AG04449 (cell line): ENCODE data around the gene ALLC.

Experiments
- CTCF ChIA-PET: fragments of 350-600 bp; formaldehyde crosslinking; extraction: SDS; loops from one replicate; lab custom pipeline; 2021; ENCODE audit warnings: antibody characterized with exemption; lab: Yijun Ruan, JAX
- POLR2A ChIA-PET: fragments of 400-600, 350-600 bp; formaldehyde crosslinking; extraction: SDS; loops from one replicate; lab custom pipeline; 2020; ENCODE audit warnings: antibody characterized with exemption, inconsistent platforms; lab: Yijun Ruan, JAX
- DNase-seq: peaks from one replicate; pipeline ENCODE4 v3.0.0-alpha.2; 2010; ENCODE audit warnings: low read depth, low spot score
- H3K4me3 ChIP-seq: 2 replicates; pipeline ENCODE4 v1.5.1; 2011; ENCODE audit warnings: low read depth, mild to moderate bottlenecking, control low read depth, low read length
- TF ChIP-seq, protein P1 (sequence below): IDR thresholded peaks from one replicate; pipeline ENCODE4 v1.5.1; 2011; ENCODE audit warnings: mild to moderate bottlenecking, moderate library complexity, low read length, control low read depth, inconsistent platforms; ENCODE audit not compliant: insufficient read depth; ENCODE audit errors: missing control alignments

The ALLC gene

DNA sequence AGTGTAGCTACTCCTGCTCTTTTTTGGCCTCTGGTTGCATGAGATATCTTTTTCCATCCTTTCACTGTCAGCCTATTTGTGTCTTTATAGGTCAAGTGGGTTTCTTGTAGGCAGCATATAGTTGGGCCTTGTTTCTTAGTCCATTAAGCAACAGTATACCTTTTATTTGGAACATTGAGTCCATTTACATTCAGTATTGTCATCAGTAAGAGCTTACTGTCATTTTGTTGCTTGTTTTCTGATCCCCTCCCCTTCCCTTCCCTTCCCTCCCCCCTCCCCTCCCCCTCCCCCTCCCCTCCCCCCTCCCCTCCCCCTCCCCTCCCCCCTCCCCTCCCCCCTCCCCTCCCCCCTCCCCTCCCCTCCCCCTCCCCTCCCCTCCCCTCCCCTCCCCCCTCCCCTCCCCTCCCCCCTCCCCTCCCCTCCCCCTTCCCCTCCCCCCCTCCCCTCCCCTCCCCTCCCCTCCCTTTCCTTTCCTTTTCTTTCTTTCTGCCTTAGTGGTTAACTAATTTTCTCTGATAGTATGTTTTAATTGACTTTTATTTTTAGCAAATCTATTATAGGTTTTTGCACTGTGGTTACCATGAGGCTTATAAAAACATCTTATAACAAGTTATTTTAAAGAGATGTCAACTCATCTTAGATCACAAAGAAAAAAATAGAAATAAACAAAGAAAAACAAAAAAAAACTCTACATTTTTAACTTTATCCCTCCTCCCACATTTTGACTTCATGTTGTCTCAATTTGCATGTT, 32.2 kb downstream of the ALLC start:
- CTCF ChIA-PET: no interaction called here
- TF ChIP-seq, protein P1, sequence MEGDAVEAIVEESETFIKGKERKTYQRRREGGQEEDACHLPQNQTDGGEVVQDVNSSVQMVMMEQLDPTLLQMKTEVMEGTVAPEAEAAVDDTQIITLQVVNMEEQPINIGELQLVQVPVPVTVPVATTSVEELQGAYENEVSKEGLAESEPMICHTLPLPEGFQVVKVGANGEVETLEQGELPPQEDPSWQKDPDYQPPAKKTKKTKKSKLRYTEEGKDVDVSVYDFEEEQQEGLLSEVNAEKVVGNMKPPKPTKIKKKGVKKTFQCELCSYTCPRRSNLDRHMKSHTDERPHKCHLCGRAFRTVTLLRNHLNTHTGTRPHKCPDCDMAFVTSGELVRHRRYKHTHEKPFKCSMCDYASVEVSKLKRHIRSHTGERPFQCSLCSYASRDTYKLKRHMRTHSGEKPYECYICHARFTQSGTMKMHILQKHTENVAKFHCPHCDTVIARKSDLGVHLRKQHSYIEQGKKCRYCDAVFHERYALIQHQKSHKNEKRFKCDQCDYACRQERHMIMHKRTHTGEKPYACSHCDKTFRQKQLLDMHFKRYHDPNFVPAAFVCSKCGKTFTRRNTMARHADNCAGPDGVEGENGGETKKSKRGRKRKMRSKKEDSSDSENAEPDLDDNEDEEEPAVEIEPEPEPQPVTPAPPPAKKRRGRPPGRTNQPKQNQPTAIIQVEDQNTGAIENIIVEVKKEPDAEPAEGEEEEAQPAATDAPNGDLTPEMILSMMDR: no peak
- no peak for DNase-seq
- POLR2A ChIA-PET: no interaction called here
- H3K4me3 ChIP-seq: no peak overlapping the region

DNA sequence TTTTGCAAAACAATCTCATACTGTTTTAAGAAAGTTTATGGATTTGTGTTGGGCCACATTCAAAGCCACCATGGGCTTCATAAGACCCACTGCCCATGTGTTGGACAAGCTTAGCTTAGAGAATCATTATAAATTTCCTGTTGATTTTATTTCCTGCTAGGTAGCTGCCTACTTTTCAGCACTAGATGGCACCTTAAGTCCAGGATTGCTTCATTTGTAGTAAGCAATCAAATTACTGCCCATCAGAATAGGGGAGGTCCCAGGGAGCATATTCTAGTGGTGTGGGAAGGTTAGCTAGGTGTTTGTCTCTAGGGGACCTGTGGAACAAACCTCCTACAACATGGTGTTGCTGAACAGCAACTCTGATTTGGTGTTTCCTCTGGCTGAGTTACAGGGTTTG, 34.4 kb downstream of the ALLC start:
- no peak overlapping the region for H3K4me3 ChIP-seq
- TF ChIP-seq, protein P1: no peak
- ChIA-PET CTCF (interaction anchor here (0.7 to 1.3 kb wide), 3 partner anchors 30 to 137 kb away, joined by 3 to 5 read pairs (median 4); no protein-coding TSS in a partner anchor), POLR2A (no interaction called here)
- DNase-seq: no peak

DNA sequence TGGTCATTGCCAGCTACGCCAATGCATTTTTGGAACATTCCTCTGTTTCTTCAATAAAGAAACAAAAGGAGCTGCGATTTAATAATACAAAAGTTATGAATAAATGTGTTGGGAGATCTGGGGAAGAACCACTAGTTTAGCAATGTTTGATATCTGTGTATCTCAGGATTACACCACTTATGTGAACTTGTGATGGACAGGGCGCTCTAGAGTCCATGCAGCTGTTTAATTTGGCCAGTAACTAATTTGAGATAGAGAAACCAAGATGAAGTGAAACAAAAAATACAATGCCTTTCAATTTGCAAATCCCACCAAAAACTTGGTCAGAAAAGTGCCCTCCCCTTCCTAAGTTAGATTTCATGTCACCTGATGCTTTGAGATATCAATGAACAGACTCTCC, 38.5 kb downstream of the ALLC start:
- POLR2A ChIA-PET: no interaction called here
- CTCF ChIA-PET: no interaction called here
- TF ChIP-seq, protein P1: no peak
- H3K4me3 ChIP-seq: no peak overlapping the region
- no peak for DNase-seq

DNA sequence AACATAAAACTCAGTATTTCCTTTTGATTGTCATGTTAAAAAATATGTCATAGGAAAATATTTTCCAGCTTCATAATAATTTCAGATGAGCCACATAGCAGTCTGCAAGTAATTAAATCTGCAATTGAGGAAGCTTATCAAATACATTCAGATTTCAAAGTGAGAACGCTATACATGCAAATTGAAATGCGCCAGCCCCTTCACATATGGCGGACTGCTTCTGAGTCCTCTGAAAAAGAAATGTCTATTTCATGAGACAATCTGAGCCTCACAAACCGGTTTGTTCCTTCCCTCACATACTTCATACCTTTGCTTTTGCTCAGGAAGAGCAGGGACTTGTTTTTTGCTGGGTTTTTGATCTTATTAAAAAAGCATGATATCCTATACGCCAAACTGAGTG, 43.1 kb downstream of the ALLC start:
- TF ChIP-seq, protein P1: no peak
- DNase-seq: no peak
- H3K4me3 ChIP-seq: no peak overlapping the region
- ChIA-PET CTCF (no interaction called here), POLR2A (no interaction called here)

DNA sequence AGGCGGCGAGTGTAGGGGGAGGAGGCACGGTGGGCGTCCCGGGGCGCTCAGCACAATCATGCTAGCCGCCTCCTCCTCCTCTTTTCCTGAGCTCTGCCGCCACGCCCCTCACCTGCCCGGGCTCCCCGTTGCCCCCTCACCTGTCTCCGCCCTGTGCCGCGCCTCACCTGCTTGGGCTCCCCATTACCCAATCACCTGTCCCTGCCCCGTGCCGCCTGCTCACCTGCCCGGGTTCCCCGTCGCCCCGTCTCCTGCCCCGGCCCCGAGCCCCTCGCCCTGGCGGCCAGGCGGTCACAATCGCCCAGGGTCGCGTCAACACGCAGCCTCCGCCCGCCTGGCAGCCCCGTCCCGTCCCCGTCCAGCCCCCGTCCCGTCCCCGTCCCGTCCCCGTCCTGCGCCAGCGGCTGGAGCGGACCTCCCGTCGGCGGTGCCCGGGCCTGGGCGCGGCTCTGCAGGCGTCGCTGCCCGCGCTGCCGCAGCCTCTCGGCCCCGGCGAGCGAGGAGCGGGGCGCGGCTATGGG, 45.3 kb downstream of the ALLC start, which contains the start of gene DCDC2C:
TSS of gene DCDC2C (plus strand) at position 340 of the 521 bp plus-strand sequence. CDS start at position 517, 177 bp downstream.
- no peak for DNase-seq
- CTCF ChIA-PET: no interaction called here
- POLR2A ChIA-PET: no interaction called here
- TF ChIP-seq, protein P1: no peak
- no peak within 1 kb of the TSS for H3K4me3 ChIP-seq

DNA sequence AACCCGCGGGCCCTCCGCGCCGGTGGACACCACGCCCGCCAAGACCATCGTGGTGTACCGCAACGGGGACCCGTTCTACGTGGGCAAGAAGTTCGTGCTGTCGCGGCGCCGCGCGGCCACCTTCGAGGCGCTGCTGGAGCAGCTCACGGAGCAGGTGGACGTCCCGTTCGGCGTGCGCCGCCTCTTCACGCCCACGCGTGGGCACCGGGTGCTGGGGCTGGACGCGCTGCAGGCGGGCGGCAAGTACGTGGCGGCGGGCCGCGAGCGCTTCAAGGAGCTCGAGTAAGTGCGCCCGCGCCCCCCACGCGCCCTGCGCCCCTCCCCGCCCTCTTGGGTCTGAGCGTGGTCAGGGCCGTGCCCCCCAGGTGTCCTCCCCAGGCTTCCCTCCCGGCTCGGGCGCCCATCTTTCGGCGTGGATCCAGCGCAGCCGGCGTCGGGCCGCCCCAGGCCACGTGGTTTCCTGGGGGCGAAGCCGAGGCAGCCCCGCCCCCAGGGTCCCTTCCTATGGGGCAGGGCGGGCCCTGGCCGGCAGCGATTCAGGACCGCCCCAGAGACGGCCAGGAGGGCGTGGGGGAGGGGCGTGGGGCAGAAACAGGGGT, 45.9 kb downstream of the ALLC start:
- POLR2A ChIA-PET: no interaction called here
- CTCF ChIA-PET: no interaction called here
- TF ChIP-seq, protein P1: no peak
- H3K4me3 ChIP-seq: no peak overlapping the region
- no peak for DNase-seq
